ENCODE measurements around the gene ATXN2. TPM values are rescaled to one million over a fixed set of nuclear protein-coding genes. Genes with fewer than 3 reads are reported as not detected.

The ATXN2 gene
- total RNA-seq, 4 donors from 2014 or later, result 50.3 to 84.3 (median 64.3) TPM

GRCh38 chr12:111444314-111444924 is 154.7 kb downstream of the ATXN2 start:
- H3K4me1 ChIP-seq, result peaks cover 0 to 89% (median 27%) of the 10 kb centered on the region in 4 donors
- H3K27me3 ChIP-seq, result no peaks in the 10 kb centered on the region
- no peaks in the 10 kb centered on the region for H3K9me3 ChIP-seq
- peak overlapping the region; percentile 16 to 69 (median 62) for H3K27ac ChIP-seq
- peaks cover 0 to 68% (median 0%) of the 10 kb centered on the region in 3 donors for H3K36me3 ChIP-seq
- no peak overlapping the region for H3K4me3 ChIP-seq
- no peak for DNase-seq (ENCODE audit: low spot score in 2 of 2)
- WGBS, 2 donors, result 83% methylated on average over 8 of the region's 8 CpGs
- TF ChIP-seq CTCF (IDR thresholded peaks at IDR 0.05) (no peak), EP300 (IDR thresholded peaks at IDR 0.05) (no peak), POLR2A (IDR thresholded peaks at IDR 0.05) (no peak)

DNA sequence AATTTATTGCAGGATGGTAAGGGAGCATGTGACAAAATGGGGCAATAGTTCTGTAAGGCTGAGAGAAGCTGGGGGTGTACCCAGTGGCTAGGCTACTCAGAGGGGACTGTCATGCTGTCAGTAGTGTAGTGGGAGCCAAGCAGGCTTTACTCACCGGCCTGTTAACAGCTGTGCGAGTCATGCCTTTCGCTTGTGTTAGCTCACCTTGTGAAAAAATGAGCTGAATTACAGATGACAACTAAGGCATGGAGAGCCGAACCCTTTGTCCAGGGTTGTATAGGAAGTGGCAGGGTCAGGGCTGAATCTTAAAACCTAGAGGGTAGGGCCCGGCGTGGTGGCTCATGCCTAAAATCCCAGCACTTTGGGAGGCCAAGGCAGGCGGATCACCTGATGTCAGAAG is 155.5 kb downstream of the ATXN2 start:
- Histone ChIP-seq H3K4me1 (peaks cover 0 to 89% (median 27%) of the 10 kb centered on the region in 4 donors), H3K36me3 (peaks cover 0 to 60% (median 0%) of the 10 kb centered on the region in 3 donors), H3K27ac (peak overlapping the region in 3 of 4 donors; percentile 15 to 69 (median 61)), H3K27me3 (no peaks in the 10 kb centered on the region), H3K4me3 (no peak overlapping the region), H3K9me3 (no peaks in the 10 kb centered on the region)
- no peak for DNase-seq (ENCODE audit: low spot score in 2 of 2)
- WGBS, 2 donors, result 84 to 91% methylated on average over 7 of the region's 7 CpGs
- TF ChIP-seq CTCF (IDR thresholded peaks at IDR 0.05) (no peak), EP300 (IDR thresholded peaks at IDR 0.05) (peak in 1 of 2 donors; percentile 22)

DNA sequence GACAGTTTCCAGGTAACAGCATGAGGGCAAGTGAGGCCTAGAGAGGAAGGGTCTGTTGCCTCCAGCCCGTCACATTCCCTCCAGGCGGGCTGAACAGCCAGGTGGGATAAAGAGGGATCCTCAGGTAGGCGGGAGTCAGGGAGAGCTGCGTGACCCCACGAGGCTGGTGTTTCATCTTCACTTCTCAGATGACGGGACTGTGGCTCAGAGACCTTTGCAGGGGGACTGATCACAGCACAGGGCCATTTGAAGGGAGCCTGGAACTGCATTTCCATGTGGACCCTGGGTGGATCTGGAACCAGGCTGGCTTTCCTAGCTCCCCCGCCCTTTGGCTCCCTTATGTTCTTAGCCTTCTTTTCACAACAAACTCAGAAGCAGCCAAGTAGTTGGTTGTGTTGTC is 156.0 kb downstream of the ATXN2 start:
- Histone ChIP-seq H3K4me3 (no peak overlapping the region), H3K27ac (peak overlapping the region in 3 of 4 donors; percentile 15 to 69 (median 61)), H3K36me3 (peaks cover 0 to 55% (median 0%) of the 10 kb centered on the region in 3 donors), H3K4me1 (peaks cover 0 to 92% (median 27%) of the 10 kb centered on the region in 4 donors), H3K27me3 (no peaks in the 10 kb centered on the region), H3K9me3 (no peaks in the 10 kb centered on the region)
- 83 to 84% methylated on average over 7 of the region's 7 CpGs for WGBS, 2 donors
- DNase-seq (ENCODE audit: low spot score in 2 of 2), result no peak
- no peak for TF ChIP-seq POLR2A (IDR thresholded peaks at IDR 0.05)
- TF ChIP-seq CTCF (IDR thresholded peaks at IDR 0.05), result no peak
- no peak for TF ChIP-seq EP300 (IDR thresholded peaks at IDR 0.05)

GRCh38 chr12:111442301-111443045 is 156.6 kb downstream of the ATXN2 start:
- TF ChIP-seq EP300 (IDR thresholded peaks at IDR 0.05), result no peak
- TF ChIP-seq POLR2A (IDR thresholded peaks at IDR 0.05), result no peak
- no peak for TF ChIP-seq CTCF (IDR thresholded peaks at IDR 0.05)
- no peak for DNase-seq (ENCODE audit: low spot score in 2 of 2)
- WGBS, 2 donors, result 72 to 77% methylated on average over 8 to 9 of the region's 10 CpGs
- Histone ChIP-seq H3K27me3 (no peaks in the 10 kb centered on the region), H3K4me3 (no peak overlapping the region), H3K9me3 (no peaks in the 10 kb centered on the region), H3K36me3 (peaks cover 0 to 49% (median 0%) of the 10 kb centered on the region in 3 donors), H3K4me1 (peaks cover 0 to 92% (median 29%) of the 10 kb centered on the region in 4 donors), H3K27ac (peak overlapping the region in 2 of 4 donors; percentile 61 to 69)
